GM13976 (cell line): ENCODE results near the gene SYNPR.

Experiments used
- DNase-seq: peaks from one replicate; pipeline ENCODE4 v3.0.0; 2012; ENCODE audit warnings: low spot score
- in situ Hi-C: fragments of 300-500 bp; cut with MboI; formaldehyde crosslinking; loops from one replicate; pipeline ENCODE4 v1.12.0; 2022; ENCODE audit warnings: low sequenced_read_pairs, mixed read lengths, inconsistent platforms; ENCODE audit not compliant: unreplicated experiment
- TF ChIP-seq, protein P1 (sequence below): IDR thresholded peaks from 2 replicates; pipeline ENCODE4 v1.5.1; 2012; ENCODE audit warnings: borderline replicate concordance, mild to moderate bottlenecking; ENCODE audit not compliant: insufficient read depth; ENCODE audit errors: extremely low read depth, missing control alignments, control extremely low read depth

The SYNPR gene

DNA sequence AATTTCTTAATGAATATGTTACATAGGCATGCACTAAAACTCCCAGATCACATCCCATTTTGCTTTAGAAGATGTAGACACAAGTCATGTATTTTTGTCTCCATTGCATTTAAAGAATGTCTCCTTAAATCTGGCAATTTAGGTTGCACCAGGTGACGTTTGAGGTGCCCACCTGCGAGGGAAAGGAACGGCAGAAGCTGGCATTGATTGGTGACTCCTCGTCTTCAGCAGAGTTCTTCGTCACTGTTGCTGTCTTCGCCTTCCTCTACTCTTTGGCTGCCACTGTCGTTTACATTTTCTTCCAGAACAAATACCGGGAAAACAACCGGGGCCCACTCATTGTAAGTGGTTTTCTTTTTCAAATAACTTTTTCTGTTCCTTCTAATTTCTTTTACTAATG lies 278.3 kb downstream of the SYNPR start:
- in situ Hi-C loops = no loop called here
- TF ChIP-seq, protein P1, sequence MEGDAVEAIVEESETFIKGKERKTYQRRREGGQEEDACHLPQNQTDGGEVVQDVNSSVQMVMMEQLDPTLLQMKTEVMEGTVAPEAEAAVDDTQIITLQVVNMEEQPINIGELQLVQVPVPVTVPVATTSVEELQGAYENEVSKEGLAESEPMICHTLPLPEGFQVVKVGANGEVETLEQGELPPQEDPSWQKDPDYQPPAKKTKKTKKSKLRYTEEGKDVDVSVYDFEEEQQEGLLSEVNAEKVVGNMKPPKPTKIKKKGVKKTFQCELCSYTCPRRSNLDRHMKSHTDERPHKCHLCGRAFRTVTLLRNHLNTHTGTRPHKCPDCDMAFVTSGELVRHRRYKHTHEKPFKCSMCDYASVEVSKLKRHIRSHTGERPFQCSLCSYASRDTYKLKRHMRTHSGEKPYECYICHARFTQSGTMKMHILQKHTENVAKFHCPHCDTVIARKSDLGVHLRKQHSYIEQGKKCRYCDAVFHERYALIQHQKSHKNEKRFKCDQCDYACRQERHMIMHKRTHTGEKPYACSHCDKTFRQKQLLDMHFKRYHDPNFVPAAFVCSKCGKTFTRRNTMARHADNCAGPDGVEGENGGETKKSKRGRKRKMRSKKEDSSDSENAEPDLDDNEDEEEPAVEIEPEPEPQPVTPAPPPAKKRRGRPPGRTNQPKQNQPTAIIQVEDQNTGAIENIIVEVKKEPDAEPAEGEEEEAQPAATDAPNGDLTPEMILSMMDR = no peak

DNA sequence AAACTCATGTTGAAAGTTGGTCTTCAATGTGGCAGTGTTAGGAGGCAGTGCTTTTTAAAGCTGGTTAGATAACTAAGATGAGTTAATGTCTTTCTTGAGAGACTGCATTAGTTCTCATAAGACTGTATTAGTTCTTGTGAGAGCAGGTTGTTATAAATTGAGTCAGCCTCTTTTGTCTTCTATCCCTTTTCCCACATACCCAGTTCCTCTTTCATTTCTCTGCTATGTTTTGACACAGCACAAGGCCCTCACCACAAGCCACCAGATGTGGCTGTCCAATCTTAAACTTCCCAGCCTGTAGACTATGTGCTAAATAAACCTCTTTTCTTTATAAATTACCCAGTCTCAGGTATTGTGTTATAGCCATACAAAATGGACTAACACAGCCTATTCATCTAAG lies 279.8 kb downstream of the SYNPR start:
- DNase-seq = peak; percentile 4
- TF ChIP-seq, protein P1 = no peak
- in situ Hi-C loops = no loop called here

More for the DNA sequence above, 278.3 kb downstream of the SYNPR start:
- no peak for DNase-seq

- in situ Hi-C loops = no loop called here
- no peak for DNase-seq
- TF ChIP-seq, protein P1 = no peak
Measured at GRCh38 chr3:63559884-63560283, 281.8 kb downstream of the SYNPR start.

DNA sequence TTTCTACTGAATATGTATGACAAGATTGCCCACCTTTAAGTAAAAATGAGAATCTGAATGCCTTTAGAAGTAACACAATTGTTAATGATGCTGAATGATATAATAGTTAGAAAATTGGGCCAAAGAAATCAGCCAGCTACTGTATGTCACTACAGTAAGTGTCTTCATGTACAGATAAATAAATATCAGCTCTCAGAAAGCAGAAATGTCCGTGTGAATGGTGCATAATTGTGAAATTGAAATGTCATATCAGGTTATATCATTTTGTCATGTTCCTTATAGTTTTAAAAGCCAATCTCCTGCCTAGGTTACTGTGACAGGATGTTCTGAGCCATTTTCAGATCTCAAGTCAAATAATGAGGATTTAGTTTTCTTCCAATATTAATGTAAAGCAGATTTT lies 283.8 kb downstream of the SYNPR start:
- TF ChIP-seq, protein P1 = no peak
- in situ Hi-C loops = no loop called here
- no peak for DNase-seq

DNA sequence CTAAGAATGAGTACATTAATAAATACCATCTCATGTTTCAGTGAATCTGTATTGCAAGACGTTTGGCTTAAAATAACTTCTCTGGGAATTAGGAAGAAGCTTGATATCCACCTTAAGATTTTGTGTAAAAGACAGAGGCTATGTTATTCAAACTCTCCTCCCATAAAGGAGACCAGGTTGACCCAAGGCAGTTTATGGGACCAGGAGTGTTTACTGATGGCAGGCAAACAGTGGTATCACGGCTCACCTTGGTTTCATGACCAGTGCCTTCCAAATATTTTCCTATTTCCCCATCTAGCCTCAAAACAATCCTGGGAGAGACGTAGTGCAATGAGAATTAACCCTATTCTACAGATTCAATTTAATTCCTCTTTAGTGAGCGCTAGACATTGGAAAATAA lies 284.2 kb downstream of the SYNPR start:
- TF ChIP-seq, protein P1 = no peak

DNA sequence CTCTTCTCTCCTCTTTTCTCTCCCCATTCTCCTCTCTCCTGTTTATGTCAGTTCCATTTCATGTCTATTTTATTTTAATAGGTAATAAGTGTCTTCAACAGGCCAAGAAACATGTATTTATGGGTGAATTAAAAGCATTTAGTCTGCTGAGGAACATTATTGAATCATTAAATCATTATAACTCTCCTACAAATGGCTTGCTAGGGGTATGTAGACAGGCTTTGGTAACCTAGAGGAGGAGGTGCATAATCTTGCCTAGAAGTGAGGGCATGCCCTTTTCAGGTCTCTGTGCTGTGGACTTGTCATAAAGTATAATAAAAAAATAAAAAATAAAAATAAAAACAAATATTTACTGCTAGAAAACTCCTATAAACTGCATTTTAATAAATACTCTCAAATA lies 285.5 kb downstream of the SYNPR start:
- TF ChIP-seq, protein P1 = no peak
- in situ Hi-C loops = no loop called here
- DNase-seq = no peak

More for the DNA sequence above, 284.2 kb downstream of the SYNPR start:
- in situ Hi-C loops = no loop called here
- no peak for DNase-seq

GRCh38 chr3:63565220-63565619 lies 287.1 kb downstream of the SYNPR start:
- TF ChIP-seq, protein P1 = no peak
- in situ Hi-C loops = no loop called here
- no peak for DNase-seq
